ENCODE results near the gene SPDYE2.
"Not testable (repeated sequence)": the region's sequence is repeated elsewhere in the genome, so short reads cannot be mapped to it uniquely, and the experiment has no call there.

GRCh38 chr7:102531583-102531982 is 19.4 kb upstream of the SPDYE2 start:
- not testable (repeated sequence) for TF ChIP-seq CTCF (conservative IDR thresholded peaks at IDR 0.05; ENCODE audit: low read length); EZH2phosphoT487 (IDR thresholded peaks at IDR 0.05; ENCODE audit: borderline replicate concordance, low read depth, low read length)
